GM18909 (cell line): ENCODE data around the gene MTF1.
"Not testable (repeated sequence)": the region's sequence is repeated elsewhere in the genome, so short reads cannot be mapped to it uniquely, and the experiment has no call there.

ENCODE experiments used
- ATAC-seq: cut with Tn5 transposase; IDR thresholded peaks from one replicate; pipeline ENCODE4 v1.9.1; 2021; ENCODE audit warnings: mild to moderate bottlenecking; ENCODE audit not compliant: unreplicated experiment, poor library complexity

Gene MTF1

DNA sequence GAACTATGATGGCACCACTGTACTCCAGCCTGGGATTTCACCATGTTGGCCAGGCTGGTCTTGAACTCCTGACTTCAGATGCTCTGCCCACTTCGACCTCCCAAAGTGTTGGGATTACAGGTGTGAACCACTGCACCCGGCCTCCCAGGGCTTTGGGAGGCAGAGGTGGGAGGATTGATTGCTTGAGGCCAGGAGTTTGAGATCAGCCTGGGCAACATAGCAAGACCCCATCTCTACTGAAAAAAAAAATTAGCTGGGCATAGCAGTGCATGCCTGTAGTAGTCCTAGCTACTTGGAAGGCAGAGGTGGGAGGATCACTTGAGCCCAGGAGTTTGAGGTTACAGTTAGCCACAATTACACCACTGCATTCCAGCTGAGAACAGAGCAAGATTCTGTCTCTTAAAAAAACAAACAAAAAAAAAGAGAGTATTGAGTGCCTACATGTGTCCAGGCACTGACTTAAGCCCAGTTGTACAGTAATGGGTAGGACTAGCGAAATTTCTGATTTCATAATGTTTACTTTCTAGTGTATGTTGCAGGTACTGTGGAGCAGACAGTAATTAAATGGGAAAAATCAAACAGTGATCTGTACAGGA, 61.5 kb downstream of the MTF1 start:
- no peak for ATAC-seq

DNA sequence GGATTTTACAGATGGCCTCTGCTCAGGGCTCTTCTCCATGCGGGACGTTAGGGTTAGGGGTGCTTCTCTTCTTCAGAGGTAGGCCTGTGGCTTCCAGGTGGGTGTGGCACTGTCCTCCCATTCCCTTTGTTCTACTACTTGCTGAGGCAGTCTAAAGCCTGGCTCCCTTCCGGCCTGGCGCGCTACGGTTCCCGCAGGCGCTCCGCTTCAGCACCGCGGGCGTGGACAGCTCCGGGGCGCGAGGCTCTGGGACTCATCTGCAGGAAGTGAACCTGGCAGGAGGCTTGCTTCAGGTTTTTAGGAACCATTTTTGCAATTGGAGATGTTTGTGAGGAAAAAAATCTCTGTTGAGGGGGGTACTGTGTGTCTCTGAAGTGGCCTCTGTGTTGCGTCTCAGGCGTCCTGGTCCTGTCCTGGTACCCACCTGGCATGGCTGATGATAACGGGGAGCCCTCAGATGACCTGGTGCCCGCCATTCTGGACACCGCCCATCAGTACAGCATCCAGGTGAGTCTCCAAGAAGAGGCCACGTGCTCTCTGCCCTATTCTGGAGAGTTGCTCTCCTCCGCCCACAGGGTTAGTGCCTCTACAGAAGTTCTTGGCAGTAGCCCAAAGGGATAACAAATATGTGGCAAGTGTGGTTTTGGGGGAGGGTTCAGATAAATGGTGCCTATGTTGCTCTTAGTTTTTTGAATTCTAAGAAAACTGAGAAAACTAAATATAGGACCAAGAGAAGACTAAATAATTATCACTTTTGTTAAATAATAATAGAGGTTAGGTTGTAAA, 63.9 kb downstream of the MTF1 start:
- no peak for ATAC-seq

DNA sequence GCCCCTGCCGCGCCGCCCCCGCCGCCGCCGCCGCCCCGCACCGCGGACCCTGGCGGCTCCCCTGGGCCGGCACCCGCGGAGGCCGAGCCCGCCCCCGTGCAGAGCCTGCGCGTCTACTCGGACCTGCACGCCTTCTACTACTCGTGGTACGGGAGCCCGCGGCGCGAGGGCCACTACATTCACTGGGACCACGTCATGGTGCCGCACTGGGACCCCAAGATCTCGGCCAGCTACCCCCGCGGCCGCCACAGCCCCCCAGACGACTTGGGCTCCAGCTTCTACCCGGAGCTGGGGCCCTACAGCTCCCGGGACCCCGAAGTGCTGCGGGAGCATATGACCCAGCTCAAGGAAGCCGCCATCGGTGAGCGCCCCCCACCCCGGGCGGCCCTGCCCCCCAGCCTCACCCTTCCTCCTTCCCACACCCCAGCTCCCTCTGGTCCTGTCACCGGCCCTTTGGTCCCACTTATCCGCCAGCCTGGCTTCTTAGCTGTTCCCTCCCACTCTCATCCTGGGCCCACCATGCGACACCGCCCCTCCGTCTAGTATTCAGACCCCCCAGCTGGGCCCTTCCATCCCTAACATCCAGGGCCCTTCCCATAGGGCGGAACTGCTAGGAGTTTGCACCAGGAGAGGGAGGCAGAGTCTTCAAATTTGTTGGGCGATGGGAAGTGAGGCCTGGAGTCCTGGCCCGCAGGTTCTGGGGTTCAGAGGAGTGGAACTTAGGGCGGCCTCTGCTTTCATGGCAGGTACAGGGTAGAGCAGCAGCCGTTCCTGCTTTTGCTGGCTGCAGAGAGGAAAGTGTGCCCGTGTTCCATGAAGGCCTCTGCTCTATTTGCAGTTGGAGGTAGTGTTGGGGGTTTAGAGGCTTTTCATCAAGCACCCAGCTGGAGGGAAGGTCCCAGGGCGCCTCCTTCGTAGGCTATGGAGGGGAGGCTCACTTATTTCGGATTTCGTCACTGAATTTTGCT, 64.7 kb downstream of the MTF1 start:
- no peak for ATAC-seq

- ATAC-seq, result peak; percentile 55
Measured at GRCh38 chr1:37793773-37794371, 65.5 kb downstream of the MTF1 start, which contains the start of gene MANEAL. Gene MANEAL (plus strand): TSS chr1:37793847. CDS start chr1:37794183, 336 bp downstream.

DNA sequence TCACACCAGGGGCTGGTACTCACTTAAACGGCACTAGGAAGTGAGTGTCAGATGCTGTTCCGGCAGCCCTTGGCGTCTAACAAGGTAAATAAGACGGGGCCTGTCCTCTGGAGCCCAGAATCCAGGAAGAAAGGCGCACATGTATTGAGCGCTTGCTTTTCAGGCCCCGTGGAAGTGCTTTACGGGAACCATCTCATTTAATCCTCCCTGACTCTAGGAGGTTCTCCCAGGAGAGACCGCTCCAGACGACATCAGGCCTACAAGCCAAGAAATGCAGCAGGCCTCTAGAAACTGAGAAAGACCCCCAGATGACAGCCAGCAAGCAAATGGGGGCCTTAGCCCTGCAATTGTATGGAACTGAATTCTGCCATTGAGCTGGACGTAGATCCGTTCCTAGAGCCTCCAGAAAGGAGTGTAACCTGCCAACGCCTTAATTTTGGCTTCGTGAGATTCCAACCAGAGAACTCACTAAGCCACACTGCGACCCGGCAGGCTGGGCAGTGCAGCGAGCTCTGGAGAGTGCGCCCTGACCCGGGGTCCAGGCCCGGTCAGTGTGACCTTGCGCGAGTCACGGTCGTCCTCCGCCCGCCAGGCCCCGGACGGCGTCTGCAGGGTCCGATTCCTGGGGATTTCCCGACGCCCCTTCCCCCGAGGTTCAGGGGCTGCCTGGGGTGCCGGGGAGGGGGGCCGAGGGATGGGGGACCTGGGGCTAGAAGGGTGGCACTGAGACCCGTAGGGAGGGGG, 66.3 kb downstream of the MTF1 start:
- ATAC-seq, result no peak

DNA sequence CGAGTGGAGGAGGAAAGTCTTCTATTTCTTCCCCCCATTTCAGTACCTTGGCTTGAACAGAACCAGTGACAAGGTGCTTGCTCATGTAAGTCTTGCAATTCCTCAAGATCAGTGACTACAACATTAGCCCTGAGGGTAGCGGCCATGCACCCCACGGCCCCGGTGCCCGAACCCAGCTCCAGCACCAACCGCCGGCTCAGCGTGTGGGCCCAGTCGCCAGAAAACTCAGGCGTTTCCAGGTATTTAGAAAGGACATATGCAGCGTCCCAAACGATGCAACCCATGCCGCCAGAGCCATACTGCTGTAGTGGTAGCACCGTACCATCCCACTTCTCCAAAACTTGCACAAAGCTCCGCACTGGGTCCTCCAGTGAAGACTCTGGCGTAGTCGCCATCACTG, 76.9 kb downstream of the MTF1 start:
- no peak for ATAC-seq

DNA sequence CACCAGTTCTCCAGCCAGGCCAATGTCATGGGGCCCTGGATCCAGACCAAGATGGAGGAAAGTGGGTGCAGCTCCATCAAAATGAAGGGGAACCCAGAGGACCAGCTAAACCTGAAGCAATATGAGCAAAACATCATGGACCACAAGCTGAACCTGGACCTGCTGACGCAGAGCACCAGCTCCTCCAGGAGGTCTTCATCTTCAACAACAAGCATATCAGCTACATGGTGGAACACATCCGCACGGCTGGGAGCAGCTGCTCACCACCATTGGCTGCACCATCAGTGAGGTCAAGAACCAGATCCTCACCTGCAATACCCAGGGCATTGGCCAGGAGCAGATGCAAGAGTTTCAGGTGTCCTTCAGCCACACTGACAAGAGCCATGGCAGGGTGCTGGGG, 80.7 kb downstream of the MTF1 start:
- ATAC-seq, result no peak

DNA sequence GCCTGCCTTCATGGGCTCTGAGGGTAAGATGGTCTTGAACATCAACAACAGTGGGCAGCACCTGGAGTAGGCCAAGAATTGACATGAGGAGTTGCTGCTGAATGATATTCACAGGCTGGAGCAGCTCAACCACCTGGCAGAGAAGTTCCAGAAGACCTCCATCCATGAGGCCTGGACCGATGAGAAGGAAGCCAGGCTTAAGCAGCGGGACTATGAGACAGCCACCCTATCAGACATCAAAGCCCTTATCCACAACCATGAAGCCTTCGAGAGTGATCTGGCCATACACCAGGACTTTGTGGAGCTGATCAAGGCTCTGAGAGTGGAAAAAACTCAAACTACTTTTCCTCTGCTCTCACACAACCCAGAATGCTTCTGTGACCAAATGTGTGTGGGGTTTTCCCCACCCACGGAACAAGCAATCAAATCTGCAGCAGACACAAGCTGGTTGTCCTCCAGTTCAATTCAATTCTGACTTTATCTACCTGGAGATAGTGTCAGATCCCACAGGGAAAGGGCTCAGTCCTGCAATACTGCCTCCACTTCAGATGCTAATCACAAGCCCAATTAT, 82.4 kb downstream of the MTF1 start:
- ATAC-seq, result no peak

- ATAC-seq, result not testable (repeated sequence)
Measured at GRCh38 chr1:37771440-37771839, 88.0 kb downstream of the MTF1 start.

- no peak for ATAC-seq
Measured at GRCh38 chr1:37767488-37767887, 91.9 kb downstream of the MTF1 start.

DNA sequence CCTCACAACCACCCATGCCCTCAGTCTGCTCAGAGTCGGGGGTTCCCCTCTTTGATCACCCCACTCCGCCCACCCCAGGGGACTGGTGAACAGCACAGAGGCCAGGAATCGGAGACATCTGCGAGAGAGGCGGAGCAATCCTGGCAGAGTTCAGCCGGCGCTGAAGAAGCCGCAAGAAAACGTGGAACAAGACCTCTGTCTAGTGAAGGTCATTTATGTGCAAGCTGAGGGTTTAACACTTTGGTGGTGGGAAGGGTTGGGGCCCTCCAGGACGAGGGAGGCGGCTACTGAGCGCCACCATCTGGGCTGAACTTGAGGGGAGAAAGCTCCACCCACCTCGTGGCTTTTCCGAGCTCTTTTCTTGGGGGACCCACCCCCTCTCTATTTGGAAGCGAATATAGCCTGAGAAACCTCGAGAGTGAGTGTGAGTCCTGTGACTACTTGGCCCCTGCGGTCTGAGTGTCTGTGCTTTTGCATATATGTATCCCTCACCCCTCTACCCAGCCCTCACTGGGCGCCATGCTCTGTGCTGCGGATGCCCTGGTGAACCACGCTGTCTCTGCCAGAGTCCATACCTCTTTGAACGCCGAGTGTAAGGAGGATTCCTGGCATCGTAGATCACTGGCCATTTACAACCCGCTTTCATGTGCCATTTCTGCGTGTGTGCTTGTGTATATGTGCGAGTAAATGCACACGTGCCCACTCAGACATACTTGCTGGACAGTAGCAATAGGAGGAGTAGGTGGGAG, 93.3 kb downstream of the MTF1 start:
- no peak for ATAC-seq

GRCh38 chr1:37764888-37765441, 94.4 kb downstream of the MTF1 start, which contains the start of gene EPHA10:
Gene EPHA10 (minus strand): TSS chr1:37765120. CDS start chr1:37765066, 54 bp downstream.
- ATAC-seq, result no peak

DNA sequence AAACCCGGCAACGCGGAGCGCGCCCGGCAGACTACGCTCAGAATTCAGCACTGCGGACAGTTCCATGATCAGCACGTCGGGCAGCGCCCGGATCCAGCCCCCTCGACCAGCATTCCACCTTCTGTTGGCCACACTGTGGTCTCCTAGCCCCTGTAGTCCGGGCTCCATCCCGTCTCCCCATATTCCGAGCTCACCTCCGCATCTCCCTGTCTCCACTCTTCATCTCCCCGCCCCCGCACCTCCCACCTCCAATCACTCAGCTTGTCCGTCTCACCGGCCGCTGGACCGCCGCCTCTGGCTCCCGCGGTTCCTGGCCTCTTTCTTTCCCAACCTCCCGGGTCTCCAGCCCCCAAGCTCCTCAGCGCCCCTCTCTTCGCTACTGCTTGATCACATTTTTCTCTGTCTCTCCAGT, 95.0 kb downstream of the MTF1 start:
- no peak for ATAC-seq

DNA sequence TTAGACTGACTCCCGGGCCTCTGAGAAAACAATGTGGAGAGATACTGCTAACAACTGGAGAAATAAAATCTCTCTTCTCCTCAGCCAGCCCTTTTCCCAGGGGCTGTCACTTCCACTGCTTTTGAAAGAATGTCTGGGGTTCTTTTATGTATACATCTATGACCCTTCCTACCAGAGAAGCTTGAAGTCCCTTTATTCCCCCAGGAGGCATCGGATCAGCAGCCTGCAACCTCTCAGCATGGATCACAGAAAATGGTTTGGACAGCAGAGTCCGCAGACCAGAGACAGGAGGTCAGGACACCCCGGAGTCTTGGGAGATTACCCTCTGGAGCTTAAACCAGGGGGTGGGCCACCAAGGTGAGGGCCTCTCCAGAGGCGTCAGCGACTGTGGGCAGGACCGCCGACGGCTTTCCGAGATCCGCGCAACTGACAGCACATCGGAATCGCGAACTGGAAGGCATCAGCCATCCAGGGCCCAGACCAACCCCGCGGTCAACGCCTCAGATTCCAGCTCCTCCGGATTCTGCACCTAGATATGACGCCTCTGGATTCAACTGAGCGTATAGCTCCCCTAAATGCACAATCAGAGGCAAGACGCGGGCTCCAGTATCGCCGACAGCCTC, 95.5 kb downstream of the MTF1 start:
- no peak for ATAC-seq

GRCh38 chr1:37762516-37762915, 96.9 kb downstream of the MTF1 start:
- ATAC-seq, result no peak

DNA sequence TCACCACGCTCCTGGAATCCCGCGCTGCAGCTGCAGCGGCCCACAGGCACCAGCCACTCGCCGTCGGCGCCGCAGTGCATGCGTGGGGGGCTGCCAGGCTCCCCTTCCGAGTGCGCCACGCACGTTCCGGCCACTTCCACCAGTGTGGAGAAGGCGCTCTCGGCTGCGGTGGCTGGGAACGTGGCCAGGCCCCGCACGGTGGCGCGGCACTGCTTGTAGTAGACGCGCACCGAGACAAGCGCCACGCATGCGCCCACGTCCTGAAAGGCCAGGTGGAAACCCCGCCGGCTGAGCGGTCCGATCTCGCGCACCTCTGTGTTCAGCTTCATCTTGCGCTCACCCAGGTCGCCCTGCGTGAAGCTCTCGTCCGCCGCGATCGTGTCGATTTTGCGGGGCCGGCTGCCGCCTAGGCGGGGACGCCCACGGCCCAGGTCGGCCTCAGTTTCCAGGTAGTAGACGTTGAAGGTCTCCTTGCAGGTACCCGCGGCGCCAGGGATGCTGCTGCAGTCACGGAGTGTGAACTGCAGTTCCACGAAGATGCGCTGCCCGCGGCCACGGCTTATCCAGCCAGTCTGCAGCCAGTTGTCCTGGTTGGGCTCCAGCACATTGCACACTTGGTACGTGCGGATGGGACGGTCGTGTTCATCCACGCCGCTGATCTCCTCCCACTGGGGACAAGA, 97.8 kb downstream of the MTF1 start:
- no peak for ATAC-seq
